Nephron (organoid): ENCODE measurements around the gene SIGLEC11.
"Not testable (repeated sequence)": the region's sequence is repeated elsewhere in the genome, so short reads cannot be mapped to it uniquely, and the experiment has no call there.

Experiments used
- H3K27ac Mint-ChIP-seq, 3 experiments: 2 replicates each; pipeline ENCODE4 v1.8.0; 2020; ENCODE audit warnings: mixed read lengths in 3 of 3, mild to moderate bottlenecking in 2 of 3, moderate library complexity in 1 of 3
- H3K27me3 Mint-ChIP-seq: 2 replicates; pipeline ENCODE4 v1.8.0; 2021; ENCODE audit warnings: low read depth, mild to moderate bottlenecking, moderate library complexity, mixed read lengths
- H3K36me3 Mint-ChIP-seq: 2 replicates; pipeline ENCODE4 v1.8.0; 2020; ENCODE audit warnings: low read depth, mixed read lengths
- H3K4me1 Mint-ChIP-seq: 2 replicates; pipeline ENCODE4 v1.8.0; 2020; ENCODE audit warnings: mixed read lengths
- H3K4me3 Mint-ChIP-seq, 3 experiments: 2 replicates each; pipeline ENCODE4 v1.8.0; 2020; ENCODE audit warnings: mild to moderate bottlenecking in 3 of 3, mixed read lengths in 3 of 3, moderate library complexity in 2 of 3
- H3K9me3 Mint-ChIP-seq: 2 replicates; pipeline ENCODE4 v1.8.0; 2020; ENCODE audit warnings: mixed read lengths
- TF ChIP-seq, protein P1 (sequence below), 3 experiments: fragments of 200-600 bp; sonication (generic); IDR thresholded peaks; one replicate each; pipeline ENCODE4 v1.5.0; 2021; ENCODE audit warnings: antibody characterized with exemption in 3 of 3; ENCODE audit not compliant: unreplicated experiment in 3 of 3

SIGLEC11 gene

DNA sequence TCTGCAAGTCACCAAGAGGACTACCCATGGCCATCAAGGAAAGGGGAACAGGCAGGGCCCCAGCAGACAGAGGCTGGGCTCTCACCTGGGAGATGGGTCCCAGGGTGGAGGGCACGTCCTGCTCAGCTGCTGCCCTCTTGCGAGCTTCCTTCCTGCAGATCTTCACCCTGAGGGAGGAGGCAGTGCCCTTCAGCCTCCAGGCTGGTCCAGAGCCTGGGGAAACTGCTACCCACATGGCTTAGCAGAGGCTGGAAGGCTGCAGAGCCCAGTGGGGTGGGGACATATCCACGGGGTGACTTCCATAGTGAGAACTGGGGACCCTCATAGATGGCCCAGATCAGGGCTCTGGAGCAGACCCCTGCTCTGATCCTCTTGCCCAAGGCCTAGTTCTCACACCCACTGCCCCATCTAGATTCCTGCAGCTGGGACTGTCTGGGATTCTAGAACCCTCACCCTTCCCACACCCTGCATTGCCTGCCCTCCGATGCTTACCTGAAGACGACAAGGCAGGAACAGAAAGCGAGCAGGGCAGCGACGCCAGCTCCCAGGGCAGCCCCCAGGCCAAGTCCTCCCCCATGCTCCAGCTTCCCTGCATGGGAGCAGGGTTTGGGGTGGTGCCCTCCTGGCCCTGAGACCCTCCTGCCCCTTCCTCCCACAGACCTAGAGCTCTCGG lies 9.0 kb downstream of the SIGLEC11 start:
- TF ChIP-seq, protein P1, sequence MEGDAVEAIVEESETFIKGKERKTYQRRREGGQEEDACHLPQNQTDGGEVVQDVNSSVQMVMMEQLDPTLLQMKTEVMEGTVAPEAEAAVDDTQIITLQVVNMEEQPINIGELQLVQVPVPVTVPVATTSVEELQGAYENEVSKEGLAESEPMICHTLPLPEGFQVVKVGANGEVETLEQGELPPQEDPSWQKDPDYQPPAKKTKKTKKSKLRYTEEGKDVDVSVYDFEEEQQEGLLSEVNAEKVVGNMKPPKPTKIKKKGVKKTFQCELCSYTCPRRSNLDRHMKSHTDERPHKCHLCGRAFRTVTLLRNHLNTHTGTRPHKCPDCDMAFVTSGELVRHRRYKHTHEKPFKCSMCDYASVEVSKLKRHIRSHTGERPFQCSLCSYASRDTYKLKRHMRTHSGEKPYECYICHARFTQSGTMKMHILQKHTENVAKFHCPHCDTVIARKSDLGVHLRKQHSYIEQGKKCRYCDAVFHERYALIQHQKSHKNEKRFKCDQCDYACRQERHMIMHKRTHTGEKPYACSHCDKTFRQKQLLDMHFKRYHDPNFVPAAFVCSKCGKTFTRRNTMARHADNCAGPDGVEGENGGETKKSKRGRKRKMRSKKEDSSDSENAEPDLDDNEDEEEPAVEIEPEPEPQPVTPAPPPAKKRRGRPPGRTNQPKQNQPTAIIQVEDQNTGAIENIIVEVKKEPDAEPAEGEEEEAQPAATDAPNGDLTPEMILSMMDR (IDR thresholded peaks at IDR 0.05; ENCODE audit: unreplicated experiment in 3 of 3): no peak
- Mint-ChIP-seq H3K4me3 (peak overlapping the region; percentile 15 to 68 (median 50)), H3K9me3 (no peaks in the 10 kb centered on the region), H3K27me3 (no peaks in the 10 kb centered on the region), H3K4me1 (peaks cover 67% of the 10 kb centered on the region), H3K27ac (peak overlapping the region; percentile 92 to 98 (median 94)), H3K36me3 (no peaks in the 10 kb centered on the region)

DNA sequence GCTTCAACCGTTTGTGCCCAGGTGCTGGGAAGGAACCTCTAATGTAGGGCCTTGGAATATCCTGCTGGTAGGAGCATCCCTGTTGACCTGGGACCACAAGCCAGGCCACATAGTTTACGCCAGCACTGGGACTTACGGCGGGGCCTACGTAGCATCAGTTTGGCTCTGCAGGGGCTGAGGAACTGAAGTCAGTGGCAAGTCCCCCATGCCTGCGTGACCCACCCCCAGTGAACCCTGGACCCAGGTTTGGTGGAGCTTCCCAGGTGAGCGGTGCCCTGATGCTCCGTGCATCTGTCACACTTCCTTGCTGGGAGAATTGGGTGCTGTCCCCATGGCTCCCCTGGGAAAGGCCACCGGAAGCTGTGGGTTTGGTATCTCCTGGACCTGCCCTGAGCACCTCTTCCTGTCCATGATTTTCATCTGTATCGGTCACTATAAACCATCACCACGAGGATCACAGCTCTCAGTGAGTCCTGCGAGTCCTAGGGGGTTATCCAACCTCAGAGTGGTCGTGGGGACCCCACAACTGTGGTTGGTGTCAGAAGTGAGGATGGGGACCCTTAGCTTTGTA lies 9.9 kb downstream of the SIGLEC11 start:
- no peaks in the 10 kb centered on the region for H3K9me3 Mint-ChIP-seq
- H3K4me3 Mint-ChIP-seq: peak overlapping the region in 1 of 3 experiments; percentile 30
- no peaks in the 10 kb centered on the region for H3K27me3 Mint-ChIP-seq
- peak overlapping the region; percentile 79 to 91 (median 89) for H3K27ac Mint-ChIP-seq
- H3K4me1 Mint-ChIP-seq: peaks cover 58% of the 10 kb centered on the region
- H3K36me3 Mint-ChIP-seq: no peaks in the 10 kb centered on the region
- TF ChIP-seq, protein P1 (IDR thresholded peaks at IDR 0.05; ENCODE audit: unreplicated experiment in 3 of 3): no peak

DNA sequence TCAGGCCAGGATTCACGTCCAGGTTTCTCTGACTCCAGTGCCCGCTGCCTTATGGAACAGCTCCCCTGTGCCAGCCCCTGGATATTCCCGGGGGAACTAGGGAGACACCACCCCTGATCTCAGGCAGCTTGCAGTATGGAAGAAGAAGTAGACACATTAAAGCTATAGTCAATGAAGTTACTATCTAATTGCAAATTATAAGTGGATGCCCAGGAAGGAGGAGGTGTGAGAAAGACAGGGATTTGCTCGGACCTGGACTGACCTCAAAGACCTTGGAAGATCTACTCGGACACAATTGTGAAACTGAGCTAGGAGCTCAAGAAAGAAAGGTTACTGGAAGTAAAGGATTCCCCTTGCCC lies 10.4 kb downstream of the SIGLEC11 start:
- peak overlapping the region in 1 of 3 experiments; percentile 3 for H3K4me3 Mint-ChIP-seq
- peak overlapping the region; percentile 32 to 85 (median 79) for H3K27ac Mint-ChIP-seq
- no peaks in the 10 kb centered on the region for H3K9me3 Mint-ChIP-seq
- no peaks in the 10 kb centered on the region for H3K36me3 Mint-ChIP-seq
- TF ChIP-seq, protein P1 (IDR thresholded peaks at IDR 0.05; ENCODE audit: unreplicated experiment in 3 of 3): no peak
- no peaks in the 10 kb centered on the region for H3K27me3 Mint-ChIP-seq
- peaks cover 53% of the 10 kb centered on the region for H3K4me1 Mint-ChIP-seq

DNA sequence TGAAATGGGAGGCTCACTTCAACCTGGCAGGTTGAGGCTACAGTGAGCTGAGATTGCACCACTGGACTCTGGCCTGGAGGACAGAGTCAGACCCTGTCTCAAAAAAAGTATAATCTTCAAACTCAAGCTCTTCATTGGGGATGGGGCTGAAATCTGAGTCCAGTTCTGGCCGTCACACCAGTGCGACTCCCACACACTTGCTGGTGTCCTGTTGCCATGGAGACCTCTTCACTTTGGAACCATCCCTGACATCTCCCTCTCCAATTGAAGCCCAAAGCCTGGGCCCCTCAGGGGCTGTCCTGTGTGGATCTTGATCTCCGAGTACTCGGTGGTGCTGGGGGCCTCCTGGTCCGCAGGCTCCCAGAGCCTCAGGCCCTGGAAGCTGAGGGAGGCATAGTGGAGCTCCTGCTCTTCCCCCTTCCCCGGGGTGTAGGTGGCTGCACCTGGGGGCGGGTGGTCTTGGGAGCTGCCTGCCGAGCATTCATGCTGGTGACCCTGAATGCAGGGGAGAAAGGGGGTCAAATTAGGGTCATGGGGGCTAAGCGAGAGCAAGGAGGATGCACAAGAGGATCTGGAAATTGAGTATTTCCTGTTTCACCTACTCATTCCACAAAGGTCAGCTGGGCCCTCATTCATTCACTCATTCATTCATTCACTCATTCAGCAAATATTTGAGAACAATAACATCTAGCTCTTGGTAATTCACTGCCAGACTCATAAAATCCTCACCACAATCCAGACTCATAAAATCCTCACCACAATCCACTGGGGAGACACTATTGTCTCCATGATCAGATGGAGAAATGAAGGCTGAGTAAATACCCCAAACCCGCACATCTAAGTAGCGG lies 11.0 kb downstream of the SIGLEC11 start:
- TF ChIP-seq, protein P1 (IDR thresholded peaks at IDR 0.05; ENCODE audit: unreplicated experiment in 3 of 3): no peak
- no peaks in the 10 kb centered on the region for H3K36me3 Mint-ChIP-seq
- peaks cover 2% of the 10 kb centered on the region for H3K9me3 Mint-ChIP-seq
- H3K4me3 Mint-ChIP-seq: peak overlapping the region in 1 of 3 experiments; percentile 3
- peak overlapping the region; percentile 32 to 85 (median 79) for H3K27ac Mint-ChIP-seq
- H3K4me1 Mint-ChIP-seq: peaks cover 47% of the 10 kb centered on the region
- no peaks in the 10 kb centered on the region for H3K27me3 Mint-ChIP-seq

DNA sequence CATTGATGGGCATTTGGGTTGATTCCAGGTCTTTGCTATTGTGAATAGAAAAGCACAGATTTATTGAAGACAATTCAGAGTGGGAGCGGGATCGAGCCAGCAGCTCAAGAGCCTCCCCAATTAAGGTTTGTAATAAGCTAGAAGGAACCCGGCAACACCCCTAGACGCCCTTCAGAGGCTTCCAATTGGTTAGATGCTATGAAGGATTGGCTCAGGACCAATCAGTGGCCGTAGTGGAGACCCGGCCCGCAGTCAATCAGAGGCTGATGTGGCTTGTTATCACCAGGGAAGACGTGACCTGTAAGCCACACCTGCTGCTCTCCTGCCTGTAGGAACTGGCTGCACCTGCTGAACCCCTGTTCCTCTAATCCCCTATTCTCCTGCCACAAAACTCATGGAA lies 14.6 kb downstream of the SIGLEC11 start:
- peaks cover 16% of the 10 kb centered on the region for H3K4me1 Mint-ChIP-seq
- TF ChIP-seq, protein P1 (IDR thresholded peaks at IDR 0.05; ENCODE audit: unreplicated experiment in 3 of 3): no peak
- H3K36me3 Mint-ChIP-seq: no peaks in the 10 kb centered on the region
- H3K27ac Mint-ChIP-seq: no peak overlapping the region
- no peaks in the 10 kb centered on the region for H3K27me3 Mint-ChIP-seq
- H3K4me3 Mint-ChIP-seq: no peak overlapping the region
- H3K9me3 Mint-ChIP-seq: peaks cover 2% of the 10 kb centered on the region

DNA sequence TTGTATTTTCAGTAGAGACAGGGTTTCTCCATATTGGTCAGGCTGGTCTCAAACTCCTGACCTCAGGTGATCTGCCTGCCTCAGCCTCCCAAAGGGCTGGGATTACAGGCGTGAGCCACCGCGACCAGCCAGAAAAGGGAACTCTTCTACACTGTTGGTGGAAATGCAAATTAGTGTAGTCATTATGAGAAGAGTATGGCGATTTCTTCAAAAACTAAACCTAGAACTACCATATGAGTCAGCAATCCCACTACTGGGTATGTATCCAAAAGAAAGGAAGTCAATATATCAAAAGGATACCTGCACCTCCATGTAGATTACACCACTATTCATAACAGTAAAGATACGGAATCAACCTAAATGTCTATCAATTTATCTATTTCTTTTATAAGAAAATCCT lies 16.4 kb downstream of the SIGLEC11 start:
- H3K9me3 Mint-ChIP-seq, H3K27ac Mint-ChIP-seq, H3K36me3 Mint-ChIP-seq, H3K4me1 Mint-ChIP-seq, H3K4me3 Mint-ChIP-seq, H3K27me3 Mint-ChIP-seq: not testable (repeated sequence)
